KMS-11 (cell line): Measurements from ENCODE around the gene RAI1.

Experiments used
- H2AFZ ChIP-seq: fragments of 200-600 bp; sonication (generic); 2 replicates; pipeline ENCODE4 v1.6.1; 2016; ENCODE audit warnings: antibody characterized with exemption, mixed run types, low read depth
- H3K27ac ChIP-seq: fragments of 200-600 bp; sonication (generic); 2 replicates; pipeline ENCODE4 v1.6.1; 2016; ENCODE audit warnings: mild to moderate bottlenecking, mixed run types
- H3K27me3 ChIP-seq: fragments of 200-600 bp; sonication (generic); 2 replicates; pipeline ENCODE4 v1.6.1; 2017; ENCODE audit warnings: mild to moderate bottlenecking, low read depth, mixed run types, moderate library complexity; ENCODE audit not compliant: insufficient read depth
- H3K36me3 ChIP-seq: fragments of 200-600 bp; sonication (generic); 2 replicates; pipeline ENCODE4 v1.6.1; 2017; ENCODE audit warnings: mild to moderate bottlenecking, mixed run types; ENCODE audit not compliant: insufficient read depth
- H3K4me1 ChIP-seq: fragments of 200-600 bp; sonication (generic); 2 replicates; pipeline ENCODE4 v1.6.1; 2016; ENCODE audit warnings: mild to moderate bottlenecking, low read depth, mixed run types; ENCODE audit not compliant: poor library complexity, severe bottlenecking
- H3K4me2 ChIP-seq: fragments of 200-600 bp; sonication (generic); 2 replicates; pipeline ENCODE4 v1.7.0; 2016; ENCODE audit warnings: mild to moderate bottlenecking, mixed run types
- H3K4me3 ChIP-seq: fragments of 200-600 bp; sonication (generic); IDR thresholded peaks from 2 replicates; pipeline ENCODE4 v1.6.1; 2017; ENCODE audit warnings: low read depth, low read length, mixed read lengths; ENCODE audit not compliant: insufficient read depth
- H3K79me2 ChIP-seq: fragments of 200-600 bp; sonication (generic); 2 replicates; pipeline ENCODE4 v1.6.1; 2016; ENCODE audit warnings: low read depth, mixed run types; ENCODE audit not compliant: insufficient read depth
- H3K9ac ChIP-seq: fragments of 200-600 bp; sonication (generic); 2 replicates; pipeline ENCODE4 v1.6.1; 2016; ENCODE audit warnings: mild to moderate bottlenecking, mixed run types
- H4K20me1 ChIP-seq: fragments of 200-600 bp; sonication (generic); 2 replicates; pipeline ENCODE4 v1.6.1; 2016; ENCODE audit warnings: mild to moderate bottlenecking, mixed run types; ENCODE audit not compliant: insufficient read depth
- TF ChIP-seq, protein P1 (sequence below): fragments of 200-600 bp; sonication (generic); conservative IDR thresholded peaks from 2 replicates; pipeline ENCODE4 v1.6.1; 2017; ENCODE audit warnings: low read depth, mild to moderate bottlenecking, antibody characterized with exemption, low read length, moderate library complexity, mixed read lengths

Gene RAI1

DNA sequence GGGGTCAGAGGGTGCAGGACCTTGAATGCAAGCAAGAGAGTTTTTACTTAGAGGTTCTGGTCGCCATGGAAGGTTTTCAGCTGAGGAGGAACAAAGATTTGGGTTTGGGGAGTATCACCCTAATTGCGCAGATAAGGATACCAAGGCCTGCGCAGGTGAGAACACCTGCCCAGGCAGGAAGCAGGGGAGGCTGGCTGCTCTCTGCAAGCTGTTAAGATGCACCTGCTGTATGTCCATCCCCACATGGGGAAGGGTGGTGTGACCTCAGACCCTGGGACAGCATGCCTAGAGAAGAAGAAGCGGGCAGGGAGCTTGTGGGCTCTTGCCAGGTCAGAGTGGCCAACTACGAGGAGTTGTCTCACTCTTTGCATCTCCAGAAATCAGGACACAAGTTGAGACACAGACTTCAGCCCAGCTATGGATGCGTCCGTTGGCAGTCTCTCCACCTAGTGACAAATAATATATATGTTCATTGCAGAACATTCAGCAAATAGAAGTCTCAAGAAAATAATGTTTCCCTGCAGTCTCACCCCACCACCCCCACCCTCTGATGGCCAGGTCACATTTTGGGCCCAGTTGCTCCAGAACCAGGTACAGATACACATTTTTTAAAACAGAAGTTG lies 77.8 kb downstream of the RAI1 start:
- H4K20me1 ChIP-seq = no peaks in the 10 kb centered on the region
- no peak overlapping the region for H3K4me2 ChIP-seq
- H3K79me2 ChIP-seq = no peaks in the 10 kb centered on the region

GRCh38 chr17:17760350-17760749 lies 79.1 kb downstream of the RAI1 start:
- Histone ChIP-seq H3K4me1 (no peaks in the 10 kb centered on the region), H3K27ac (no peak overlapping the region), H3K79me2 (no peaks in the 10 kb centered on the region), H3K4me2 (no peak overlapping the region), H3K4me3 (no peak overlapping the region), H3K27me3 (no peaks in the 10 kb centered on the region), H3K36me3 (no peaks in the 10 kb centered on the region), H4K20me1 (no peaks in the 10 kb centered on the region), H2AFZ (no peak overlapping the region), H3K9ac (no peak overlapping the region)
- TF ChIP-seq, protein P1, sequence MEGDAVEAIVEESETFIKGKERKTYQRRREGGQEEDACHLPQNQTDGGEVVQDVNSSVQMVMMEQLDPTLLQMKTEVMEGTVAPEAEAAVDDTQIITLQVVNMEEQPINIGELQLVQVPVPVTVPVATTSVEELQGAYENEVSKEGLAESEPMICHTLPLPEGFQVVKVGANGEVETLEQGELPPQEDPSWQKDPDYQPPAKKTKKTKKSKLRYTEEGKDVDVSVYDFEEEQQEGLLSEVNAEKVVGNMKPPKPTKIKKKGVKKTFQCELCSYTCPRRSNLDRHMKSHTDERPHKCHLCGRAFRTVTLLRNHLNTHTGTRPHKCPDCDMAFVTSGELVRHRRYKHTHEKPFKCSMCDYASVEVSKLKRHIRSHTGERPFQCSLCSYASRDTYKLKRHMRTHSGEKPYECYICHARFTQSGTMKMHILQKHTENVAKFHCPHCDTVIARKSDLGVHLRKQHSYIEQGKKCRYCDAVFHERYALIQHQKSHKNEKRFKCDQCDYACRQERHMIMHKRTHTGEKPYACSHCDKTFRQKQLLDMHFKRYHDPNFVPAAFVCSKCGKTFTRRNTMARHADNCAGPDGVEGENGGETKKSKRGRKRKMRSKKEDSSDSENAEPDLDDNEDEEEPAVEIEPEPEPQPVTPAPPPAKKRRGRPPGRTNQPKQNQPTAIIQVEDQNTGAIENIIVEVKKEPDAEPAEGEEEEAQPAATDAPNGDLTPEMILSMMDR = no peak

More for the DNA sequence above, 77.8 kb downstream of the RAI1 start:
- no peak overlapping the region for H3K27ac ChIP-seq
- H3K4me3 ChIP-seq = no peak overlapping the region
- H3K27me3 ChIP-seq = no peaks in the 10 kb centered on the region
- no peaks in the 10 kb centered on the region for H3K36me3 ChIP-seq
- no peak overlapping the region for H3K9ac ChIP-seq
- TF ChIP-seq, protein P1 = no peak
- no peak overlapping the region for H2AFZ ChIP-seq
- H3K4me1 ChIP-seq = no peaks in the 10 kb centered on the region

DNA sequence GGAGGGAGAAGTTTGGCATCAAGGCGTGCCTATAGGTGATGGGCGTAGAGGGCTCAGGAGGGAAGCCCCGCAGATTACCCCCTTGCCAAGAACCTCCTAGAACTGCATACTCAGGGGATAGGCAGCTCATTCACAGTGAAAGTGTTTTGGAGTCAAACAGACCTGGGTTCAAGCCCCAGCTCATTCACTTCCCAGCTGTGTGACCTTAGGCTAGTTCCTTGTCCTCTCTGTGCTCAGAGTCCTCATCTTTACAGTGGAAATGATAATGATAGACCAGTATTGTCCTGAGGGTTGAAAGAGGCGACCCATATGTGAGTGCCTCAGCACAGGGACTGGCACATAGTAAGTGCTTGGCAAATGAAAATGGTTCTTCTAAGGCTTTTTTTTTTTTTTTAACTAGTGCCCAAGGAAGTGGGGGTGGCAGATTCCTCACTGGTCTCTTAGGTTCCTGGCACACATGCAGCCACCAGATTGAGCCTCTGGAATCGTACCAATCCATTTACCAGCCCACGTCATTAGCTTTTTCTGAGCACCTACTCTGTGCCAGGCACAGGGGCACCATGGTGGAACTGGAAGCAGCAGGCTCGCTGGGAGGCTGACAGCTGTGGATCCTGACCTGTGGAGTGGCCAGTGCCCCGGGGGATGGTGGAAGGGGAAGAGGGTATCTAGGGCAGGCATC lies 79.8 kb downstream of the RAI1 start:
- H3K79me2 ChIP-seq = no peaks in the 10 kb centered on the region
- no peaks in the 10 kb centered on the region for H3K4me1 ChIP-seq
- H3K9ac ChIP-seq = no peak overlapping the region
- H3K36me3 ChIP-seq = no peaks in the 10 kb centered on the region
- TF ChIP-seq, protein P1 = no peak
- no peak overlapping the region for H3K27ac ChIP-seq
- no peak overlapping the region for H3K4me3 ChIP-seq
- H3K4me2 ChIP-seq = no peak overlapping the region
- H3K27me3 ChIP-seq = no peaks in the 10 kb centered on the region
- no peak overlapping the region for H2AFZ ChIP-seq
- H4K20me1 ChIP-seq = no peaks in the 10 kb centered on the region

- TF ChIP-seq, protein P1 = no peak
- Histone ChIP-seq H4K20me1 (no peaks in the 10 kb centered on the region), H3K79me2 (no peaks in the 10 kb centered on the region), H3K9ac (no peak overlapping the region), H3K4me1 (no peaks in the 10 kb centered on the region), H3K4me3 (no peak overlapping the region), H3K27me3 (no peaks in the 10 kb centered on the region), H3K27ac (no peak overlapping the region), H3K4me2 (no peak overlapping the region), H2AFZ (no peak overlapping the region), H3K36me3 (no peaks in the 10 kb centered on the region)
Measured at GRCh38 chr17:17761894-17762743, 80.9 kb downstream of the RAI1 start.
